RWPE1 (cell line): ENCODE measurements around the gene PCDHB5.
A peak's percentile ranks its signal among the peaks of the same experiment; 100 is the strongest.
"Not testable (repeated sequence)": the region's sequence is repeated elsewhere in the genome, so short reads cannot be mapped to it uniquely, and the experiment has no call there.

ENCODE experiments used
- CTCF ChIA-PET: fragments of 350-600 bp; sonication (Branson Sonifier 250); formaldehyde crosslinking; extraction: SDS; loops from one replicate; lab custom pipeline; 2021; lab: Yijun Ruan, JAX
- POLR2A ChIA-PET: fragments of 400-600 bp; formaldehyde crosslinking; extraction: SDS; loops from one replicate; lab custom pipeline; 2020; ENCODE audit warnings: antibody characterized with exemption; ENCODE audit not compliant: low non-redundant PET; lab: Yijun Ruan, JAX
- DNase-seq: peaks from one replicate; pipeline ENCODE4 v3.0.0; 2012; ENCODE audit warnings: low spot score
- H3K27ac ChIP-seq: fragments of 450-650 bp; 2 replicates; pipeline ENCODE4 v1.5.1; 2017
- CTCF ChIP-seq: fragments of 450-650 bp; conservative IDR thresholded peaks from 2 replicates; pipeline ENCODE4 v1.5.1; 2017; ENCODE audit warnings: low read depth, mild to moderate bottlenecking

PCDHB5 gene

GRCh38 chr5:141172381-141173204, 37.6 kb downstream of the PCDHB5 start, which contains the start of gene PCDHB7:
Gene PCDHB7 (plus strand): TSS chr5:141172644. CDS start chr5:141172836, 192 bp downstream.
- DNase-seq = no peak
- ChIA-PET CTCF (interaction anchor here (0.7 to 0.8 kb wide), 2 partner anchors 41 to 218 kb away, joined by 3 to 4 read pairs; no protein-coding TSS in a partner anchor), POLR2A (no interaction called here)
- no peak within 1 kb of the TSS for H3K27ac ChIP-seq
- TF ChIP-seq CTCF = peak; percentile 78

GRCh38 chr5:141174291-141175104, 39.5 kb downstream of the PCDHB5 start:
- DNase-seq, POLR2A ChIA-PET, CTCF ChIA-PET, H3K27ac ChIP-seq: not testable (repeated sequence)

- CTCF ChIA-PET = no interaction called here
Observed at GRCh38 chr5:141175933-141176332, 40.9 kb downstream of the PCDHB5 start.

DNA sequence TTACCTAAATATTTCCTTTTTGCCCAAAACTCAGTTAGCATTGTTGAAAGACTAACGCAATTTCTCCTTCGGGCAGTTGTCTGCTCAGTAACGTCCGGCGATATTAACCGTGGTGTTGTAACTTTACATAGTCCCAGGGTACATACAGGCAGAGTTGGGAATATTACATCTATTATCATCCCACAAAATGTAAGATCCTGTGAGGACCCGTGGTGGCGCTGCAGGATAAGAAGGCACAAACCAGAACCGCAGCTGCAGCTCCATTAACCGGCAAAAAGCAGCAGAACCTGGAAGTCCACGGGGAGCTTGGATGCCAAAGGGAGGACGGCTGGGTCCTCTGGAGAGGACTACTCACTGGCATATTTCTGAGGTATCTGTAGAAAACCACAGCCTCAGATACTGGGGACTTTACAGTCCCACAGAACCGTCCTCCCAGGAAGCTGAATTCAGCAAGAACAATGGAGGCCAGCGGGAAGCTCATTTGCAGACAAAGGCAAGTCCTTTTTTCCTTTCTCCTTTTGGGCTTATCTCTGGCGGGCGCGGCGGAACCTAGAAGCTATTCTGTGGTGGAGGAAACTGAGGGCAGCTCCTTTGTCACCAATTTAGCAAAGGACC, 42.7 kb downstream of the PCDHB5 start, which contains the start of gene PCDHB8:
Gene PCDHB8, plus strand, starts transcription at position 214 of the 615 bp plus-strand sequence. Its CDS starts 245 bp downstream, at position 459.
- CTCF ChIA-PET, POLR2A ChIA-PET, DNase-seq, H3K27ac ChIP-seq: not testable (repeated sequence)

More at GRCh38 chr5:141175933-141176332, 40.9 kb downstream of the PCDHB5 start:
- no peak for DNase-seq
- POLR2A ChIA-PET = no interaction called here
- no peak overlapping the region for H3K27ac ChIP-seq
- TF ChIP-seq CTCF = no peak

DNA sequence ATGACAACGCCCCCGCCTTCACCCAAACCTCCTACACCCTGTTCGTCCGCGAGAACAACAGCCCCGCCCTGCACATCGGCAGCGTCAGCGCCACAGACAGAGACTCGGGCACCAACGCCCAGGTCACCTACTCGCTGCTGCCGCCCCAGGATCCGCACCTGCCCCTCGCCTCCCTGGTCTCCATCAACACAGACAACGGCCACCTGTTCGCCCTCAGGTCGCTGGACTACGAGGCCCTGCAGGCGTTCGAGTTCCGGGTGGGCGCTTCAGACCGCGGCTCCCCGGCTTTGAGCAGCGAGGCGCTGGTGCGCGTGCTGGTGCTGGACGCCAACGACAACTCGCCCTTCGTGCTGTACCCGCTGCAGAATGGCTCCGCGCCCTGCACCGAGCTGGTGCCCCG, 44.4 kb downstream of the PCDHB5 start:
- POLR2A ChIA-PET, H3K27ac ChIP-seq, CTCF ChIA-PET, DNase-seq: not testable (repeated sequence)

- POLR2A ChIA-PET, CTCF ChIA-PET, H3K27ac ChIP-seq, DNase-seq: not testable (repeated sequence)
Observed at GRCh38 chr5:141179876-141180275, 44.9 kb downstream of the PCDHB5 start.

- DNase-seq = no peak
- TF ChIP-seq CTCF = no peak
- H3K27ac ChIP-seq = no peak overlapping the region
- CTCF ChIA-PET = interaction anchor here (0.5 kb wide), 1 partner anchor 65 kb away, joined by 3 read pairs; no protein-coding TSS in a partner anchor
- POLR2A ChIA-PET = no interaction called here
Observed at GRCh38 chr5:141180313-141180712, 45.3 kb downstream of the PCDHB5 start.

- DNase-seq = no peak
- ChIA-PET POLR2A (no interaction called here), CTCF (interaction anchor here (0.5 to 0.8 kb wide), 3 partner anchors 8 to 139 kb away, joined by 3 to 7 read pairs (median 4); partner anchors contain the start of gene TAF7)
- peak; percentile 30 for TF ChIP-seq CTCF
- no peak within 1 kb of the TSS for H3K27ac ChIP-seq
Observed at GRCh38 chr5:141182248-141182647, 47.2 kb downstream of the PCDHB5 start, which contains the start of gene PCDHB16. Gene PCDHB16 (plus strand): TSS chr5:141182387. CDS start chr5:141182560, 173 bp downstream.

GRCh38 chr5:141184117-141184855, 49.3 kb downstream of the PCDHB5 start:
- DNase-seq, H3K27ac ChIP-seq, POLR2A ChIA-PET, CTCF ChIA-PET: not testable (repeated sequence)
